Measurements from ENCODE around the gene CRYZL1. TPM values are rescaled to one million over a fixed set of nuclear protein-coding genes. Genes with fewer than 3 reads are reported as not detected.

Gene CRYZL1
- total and polyA plus RNA-seq, 10 donors = 21.7 to 54.9 (median 33.6) TPM

DNA sequence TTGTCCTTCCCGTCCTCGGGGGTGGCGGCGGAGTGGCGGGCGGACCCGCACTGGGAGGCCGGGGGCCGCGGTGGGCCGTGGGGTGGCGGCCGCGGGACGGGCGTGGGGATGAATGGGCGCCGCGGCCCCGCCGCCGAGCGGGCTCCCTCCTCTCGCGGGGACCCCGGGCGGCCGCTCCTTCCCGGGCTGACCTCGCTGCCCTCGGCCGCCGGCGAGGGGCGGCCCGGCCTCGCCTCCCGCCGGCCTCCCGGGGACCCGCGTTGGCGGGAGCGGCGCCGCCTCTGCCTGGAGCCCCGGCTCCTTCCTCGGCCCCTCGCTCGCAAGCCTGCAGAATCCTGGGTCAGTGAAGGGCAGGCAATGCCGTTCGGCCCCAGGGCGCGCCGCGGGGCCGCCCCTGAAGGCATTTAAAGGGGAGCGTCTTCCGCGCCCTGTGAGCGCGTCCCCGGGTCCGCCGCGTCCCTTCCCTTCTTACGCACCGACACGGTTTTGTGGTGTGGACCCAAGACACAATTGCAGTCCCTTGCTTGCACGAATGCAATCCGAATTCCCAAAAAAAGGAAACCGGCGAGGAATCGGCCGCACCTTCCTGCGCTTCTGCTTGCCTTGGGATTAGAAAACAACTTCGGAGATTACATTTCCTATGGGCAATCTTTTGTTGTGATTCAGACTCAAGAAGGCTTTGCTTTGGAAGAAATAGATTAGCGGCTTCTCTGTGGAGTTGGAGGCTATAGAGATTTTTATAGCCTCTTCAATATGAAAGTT is 1.5 kb upstream of the CRYZL1 start:
- intact Hi-C loops (cut with DNase I; ENCODE audit: low total_unique reads) = no loop called here
- peak; percentile 89 for DNase-seq

DNA sequence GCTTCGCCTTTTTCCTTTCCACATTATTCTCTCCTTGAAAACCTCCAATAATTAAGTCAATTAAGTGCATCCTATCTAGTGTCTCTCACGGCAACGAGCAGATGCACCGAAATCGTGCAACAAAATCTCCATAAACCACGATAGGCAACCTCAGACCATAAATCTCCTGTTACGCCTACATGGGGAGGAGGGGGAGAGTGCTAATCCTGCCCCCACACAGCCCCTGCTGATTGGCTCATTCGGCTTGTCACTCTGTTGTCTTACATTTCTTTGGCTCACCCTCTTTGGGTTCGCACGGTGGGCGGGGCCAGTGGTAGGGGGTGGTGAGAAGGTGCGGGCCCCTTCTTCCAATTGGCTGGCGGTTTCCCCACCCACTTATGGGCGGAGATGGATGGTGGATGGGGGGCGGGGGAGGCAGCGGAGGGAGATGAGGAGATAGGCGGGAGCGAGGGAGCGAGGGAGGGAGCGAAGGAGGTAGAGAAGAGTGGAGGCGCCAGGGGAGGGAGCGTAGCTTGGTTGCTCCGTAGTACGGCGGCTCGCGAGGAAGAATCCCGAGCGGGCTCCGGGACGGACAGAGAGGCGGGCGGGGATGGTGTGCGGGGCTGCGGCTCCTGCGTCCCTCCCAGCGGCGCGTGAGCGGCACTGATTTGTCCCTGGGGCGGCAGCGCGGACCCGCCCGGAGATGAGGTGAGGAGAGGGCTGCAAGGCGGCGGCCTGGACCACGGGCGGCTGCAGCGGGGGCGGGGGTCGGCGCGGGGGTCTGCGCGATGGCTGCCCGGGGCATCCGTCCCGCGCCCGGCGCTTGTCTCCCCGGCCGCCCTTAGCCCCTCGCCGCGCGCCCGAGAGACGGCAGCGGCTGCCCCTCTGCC is 720 bp upstream of the CRYZL1 start, which contains the start of gene ITSN1:
Gene ITSN1, plus strand, starts transcription at position 475 of the 869 bp plus-strand sequence. CDS start 76,328 bp downstream, outside the sequence.
- Histone ChIP-seq H3K4me3 (peak within 1 kb of the TSS; percentile 77 to 100 (median 94)), H3K4me1 (peaks cover 3 to 68% (median 41%) of the 10 kb centered on the region in 6 donors), H3K27ac (peak within 1 kb of the TSS; percentile 79 to 94 (median 91)), H3K36me3 (no peaks in the 10 kb centered on the region), H3K27me3 (replicated peaks in 1 of 7) (peaks cover 0 to 26% (median 3%) of the 10 kb centered on the region in 7 donors), H3K9me3 (no peaks in the 10 kb centered on the region)
- intact Hi-C loops (cut with DNase I; ENCODE audit: low total_unique reads) = no loop called here
- 0 to 1% (median 1%) methylated on average over 46 to 71 of the region's 71 CpGs for WGBS, 5 donors
- peak; percentile 100 for DNase-seq
- TF ChIP-seq POLR2AphosphoS5 (IDR thresholded peaks at IDR 0.05) (peak; percentile 77 to 92 (median 88)), POLR2A (IDR thresholded peaks at IDR 0.05) (peak in 1 of 3 donors; percentile 76)
- TF ChIP-seq, protein P1, sequence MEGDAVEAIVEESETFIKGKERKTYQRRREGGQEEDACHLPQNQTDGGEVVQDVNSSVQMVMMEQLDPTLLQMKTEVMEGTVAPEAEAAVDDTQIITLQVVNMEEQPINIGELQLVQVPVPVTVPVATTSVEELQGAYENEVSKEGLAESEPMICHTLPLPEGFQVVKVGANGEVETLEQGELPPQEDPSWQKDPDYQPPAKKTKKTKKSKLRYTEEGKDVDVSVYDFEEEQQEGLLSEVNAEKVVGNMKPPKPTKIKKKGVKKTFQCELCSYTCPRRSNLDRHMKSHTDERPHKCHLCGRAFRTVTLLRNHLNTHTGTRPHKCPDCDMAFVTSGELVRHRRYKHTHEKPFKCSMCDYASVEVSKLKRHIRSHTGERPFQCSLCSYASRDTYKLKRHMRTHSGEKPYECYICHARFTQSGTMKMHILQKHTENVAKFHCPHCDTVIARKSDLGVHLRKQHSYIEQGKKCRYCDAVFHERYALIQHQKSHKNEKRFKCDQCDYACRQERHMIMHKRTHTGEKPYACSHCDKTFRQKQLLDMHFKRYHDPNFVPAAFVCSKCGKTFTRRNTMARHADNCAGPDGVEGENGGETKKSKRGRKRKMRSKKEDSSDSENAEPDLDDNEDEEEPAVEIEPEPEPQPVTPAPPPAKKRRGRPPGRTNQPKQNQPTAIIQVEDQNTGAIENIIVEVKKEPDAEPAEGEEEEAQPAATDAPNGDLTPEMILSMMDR (IDR thresholded peaks at IDR 0.05 in 8 of 11, conservative IDR thresholded peaks at IDR 0.05 in 3 of 11) = peak in 3 of 11 experiments; percentile 3 to 10 (median 5)

More for the DNA sequence above, 1.5 kb upstream of the CRYZL1 start:
- Histone ChIP-seq H3K27me3 (replicated peaks in 1 of 7) (peaks cover 0 to 26% (median 3%) of the 10 kb centered on the region in 7 donors), H3K9me3 (no peaks in the 10 kb centered on the region), H3K4me3 (peak overlapping the region; percentile 77 to 100 (median 94)), H3K4me1 (peaks cover 3 to 64% (median 41%) of the 10 kb centered on the region in 6 donors), H3K27ac (peak overlapping the region; percentile 67 to 94 (median 91)), H3K36me3 (no peaks in the 10 kb centered on the region)
- WGBS, 5 donors = 0 to 1% (median 1%) methylated on average over 26 to 78 of the region's 78 CpGs
- TF ChIP-seq, protein P1 (IDR thresholded peaks at IDR 0.05 in 8 of 11, conservative IDR thresholded peaks at IDR 0.05 in 3 of 11) = no peak
- peak in 2 of 3 donors; percentile 34 to 57 for TF ChIP-seq POLR2AphosphoS5 (IDR thresholded peaks at IDR 0.05)

DNA sequence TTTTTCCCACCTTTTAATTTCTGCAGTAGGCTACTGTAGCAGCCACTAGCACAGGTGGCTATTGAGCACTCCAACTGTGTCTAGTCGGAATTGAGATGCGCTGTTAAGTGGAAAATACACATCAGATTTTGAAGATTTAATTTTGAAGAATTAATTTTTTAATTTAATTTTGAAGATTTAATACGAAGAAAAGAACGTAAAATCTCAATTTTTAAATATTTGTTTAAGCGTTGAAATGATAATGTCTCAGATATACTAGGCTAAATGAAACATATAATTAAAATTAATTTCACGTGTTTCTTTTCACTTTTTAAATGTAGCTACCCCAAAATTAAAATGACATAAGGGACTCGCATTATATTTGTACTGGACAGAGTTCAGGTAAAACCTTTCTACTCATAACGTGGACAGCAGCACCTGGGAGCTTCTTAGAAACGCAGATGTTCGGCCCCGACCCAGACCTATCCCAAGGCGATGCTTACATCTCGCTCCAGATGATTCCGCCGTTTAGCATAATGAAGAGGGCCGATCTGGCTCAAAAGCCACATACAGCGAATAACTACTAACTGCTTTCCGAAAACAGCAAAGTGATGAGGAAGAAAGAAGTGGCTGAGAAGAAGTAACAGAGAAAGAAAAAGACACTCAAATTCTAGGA is 717 bp downstream of the CRYZL1 start:
- WGBS, 5 donors = 27 to 31% (median 29%) methylated on average over 18 of the region's 18 CpGs
- TF ChIP-seq, protein P1 (IDR thresholded peaks at IDR 0.05 in 8 of 11, conservative IDR thresholded peaks at IDR 0.05 in 3 of 11) = no peak
- Histone ChIP-seq H3K4me3 (peak overlapping the region; percentile 69 to 100 (median 94)), H3K27ac (peak overlapping the region; percentile 79 to 94 (median 91)), H3K9me3 (no peaks in the 10 kb centered on the region), H3K4me1 (peaks cover 3 to 76% (median 39%) of the 10 kb centered on the region in 6 donors), H3K27me3 (replicated peaks in 1 of 7) (peaks cover 0 to 26% (median 3%) of the 10 kb centered on the region in 7 donors), H3K36me3 (no peaks in the 10 kb centered on the region)
- no peak for DNase-seq
- intact Hi-C loops (cut with DNase I; ENCODE audit: low total_unique reads) = no loop called here

Data from spleen (tissue), 11 donors.